Panc1 (cell line): ENCODE data around the gene GSTT4.

Experiments
- CTCF ChIP-seq: fragments of 450-650 bp; IDR thresholded peaks from 2 replicates; pipeline ENCODE4 v1.5.1; 2017; ENCODE audit warnings: mild to moderate bottlenecking
- POLR2AphosphoS5 ChIP-seq: IDR thresholded peaks from 2 replicates; pipeline ENCODE4 v1.6.1; 2012; ENCODE audit warnings: mild to moderate bottlenecking, low read depth, low read length, moderate library complexity
- REST ChIP-seq, 2 experiments: IDR thresholded peaks; 2 replicates each; pipeline ENCODE4 v1.6.1; 2011 to 2012; ENCODE audit warnings: low read depth in 2 of 2, control low read depth in 1 of 2, low read length in 1 of 2, mild to moderate bottlenecking in 1 of 2, moderate library complexity in 1 of 2; ENCODE audit not compliant: insufficient read depth in 1 of 2
- SIN3A ChIP-seq: IDR thresholded peaks from 2 replicates; pipeline ENCODE4 v1.6.1; 2012; ENCODE audit warnings: low read depth, mild to moderate bottlenecking, low read length, moderate library complexity, borderline replicate concordance; ENCODE audit not compliant: insufficient read depth

- TF ChIP-seq CTCF (no peak), POLR2AphosphoS5 (no peak), REST (IDR thresholded peaks at IDR 0.05; ENCODE audit: insufficient read depth in 1 of 2, low read depth in 2 of 2, low read length in 1 of 2) (no peak), SIN3A (no peak)
Observed at GRCh38 chr22:24008022-24008283, 2.7 kb upstream of the GSTT4 start.
